Neutrophil (primary cell): ENCODE measurements around the gene DSCAM.

Source experiments
- H3K27ac ChIP-seq: fragments of 200-600 bp; sonication (generic); 2 replicates; pipeline ENCODE4 v1.5.1; 2016; ENCODE audit warnings: mild to moderate bottlenecking, moderate library complexity
- H3K27me3 ChIP-seq: fragments of 200-600 bp; sonication (generic); 2 replicates; pipeline ENCODE4 v1.6.0; 2016; ENCODE audit warnings: mild to moderate bottlenecking
- H3K36me3 ChIP-seq: fragments of 200-600 bp; sonication (generic); 2 replicates; pipeline ENCODE4 v1.5.1; 2017
- H3K4me1 ChIP-seq, 2 experiments: fragments of 200-600 bp in 1 of 2; sonication (generic) in 1 of 2; 1 replicate in 1 of 2; 2 replicates in 1 of 2; pipeline versions ENCODE4 v1.5.1 to v1.6.1; 2013 to 2016; ENCODE audit warnings: low read depth in 1 of 2, low read length in 1 of 2, mild to moderate bottlenecking in 1 of 2, moderate library complexity in 1 of 2; ENCODE audit not compliant: control insufficient read depth in 1 of 2, insufficient read depth in 1 of 2
- H3K4me3 ChIP-seq, 2 experiments: fragments of 200-600 bp in 1 of 2; sonication (generic) in 1 of 2; 1 replicate in 1 of 2; 2 replicates in 1 of 2; pipeline ENCODE4 v1.5.1; 2013 to 2016; ENCODE audit warnings: low read depth in 1 of 2, low read length in 1 of 2, mild to moderate bottlenecking in 1 of 2, moderate library complexity in 1 of 2
- H3K9me3 ChIP-seq: fragments of 200-600 bp; sonication (generic); 2 replicates; pipeline ENCODE4 v1.5.1; 2016
- TF ChIP-seq, protein P1 (sequence below): fragments of 200-600 bp; sonication (generic); IDR thresholded peaks from 2 replicates; pipeline ENCODE4 v1.5.1; 2016; ENCODE audit warnings: antibody characterized with exemption

DSCAM gene

DNA sequence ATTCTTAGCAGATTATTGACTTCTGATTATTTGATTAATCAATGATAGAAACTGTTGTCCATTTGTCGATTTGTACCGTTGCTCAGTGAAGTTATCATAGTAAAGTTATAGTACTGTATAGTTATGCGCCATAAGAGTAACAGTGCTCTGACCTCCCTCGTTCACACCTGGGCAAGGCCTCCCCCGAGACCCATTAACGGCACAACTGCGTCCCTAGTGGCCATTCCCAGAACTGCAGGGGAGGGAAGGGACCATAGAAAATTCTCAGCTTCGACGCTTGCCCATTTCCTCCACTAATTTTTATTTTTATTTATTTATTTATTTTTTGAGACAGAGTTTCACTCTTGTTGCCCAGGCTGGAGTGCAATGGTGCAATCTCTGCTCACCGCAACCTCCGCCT lies 334.4 kb downstream of the DSCAM start:
- H3K4me1 ChIP-seq = no peaks in the 10 kb centered on the region
- no peaks in the 10 kb centered on the region for H3K9me3 ChIP-seq
- TF ChIP-seq, protein P1, sequence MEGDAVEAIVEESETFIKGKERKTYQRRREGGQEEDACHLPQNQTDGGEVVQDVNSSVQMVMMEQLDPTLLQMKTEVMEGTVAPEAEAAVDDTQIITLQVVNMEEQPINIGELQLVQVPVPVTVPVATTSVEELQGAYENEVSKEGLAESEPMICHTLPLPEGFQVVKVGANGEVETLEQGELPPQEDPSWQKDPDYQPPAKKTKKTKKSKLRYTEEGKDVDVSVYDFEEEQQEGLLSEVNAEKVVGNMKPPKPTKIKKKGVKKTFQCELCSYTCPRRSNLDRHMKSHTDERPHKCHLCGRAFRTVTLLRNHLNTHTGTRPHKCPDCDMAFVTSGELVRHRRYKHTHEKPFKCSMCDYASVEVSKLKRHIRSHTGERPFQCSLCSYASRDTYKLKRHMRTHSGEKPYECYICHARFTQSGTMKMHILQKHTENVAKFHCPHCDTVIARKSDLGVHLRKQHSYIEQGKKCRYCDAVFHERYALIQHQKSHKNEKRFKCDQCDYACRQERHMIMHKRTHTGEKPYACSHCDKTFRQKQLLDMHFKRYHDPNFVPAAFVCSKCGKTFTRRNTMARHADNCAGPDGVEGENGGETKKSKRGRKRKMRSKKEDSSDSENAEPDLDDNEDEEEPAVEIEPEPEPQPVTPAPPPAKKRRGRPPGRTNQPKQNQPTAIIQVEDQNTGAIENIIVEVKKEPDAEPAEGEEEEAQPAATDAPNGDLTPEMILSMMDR = peak; percentile 38
- H3K4me3 ChIP-seq = no peak overlapping the region
- H3K36me3 ChIP-seq = no peaks in the 10 kb centered on the region
- no peaks in the 10 kb centered on the region for H3K27me3 ChIP-seq
- H3K27ac ChIP-seq = no peak overlapping the region

DNA sequence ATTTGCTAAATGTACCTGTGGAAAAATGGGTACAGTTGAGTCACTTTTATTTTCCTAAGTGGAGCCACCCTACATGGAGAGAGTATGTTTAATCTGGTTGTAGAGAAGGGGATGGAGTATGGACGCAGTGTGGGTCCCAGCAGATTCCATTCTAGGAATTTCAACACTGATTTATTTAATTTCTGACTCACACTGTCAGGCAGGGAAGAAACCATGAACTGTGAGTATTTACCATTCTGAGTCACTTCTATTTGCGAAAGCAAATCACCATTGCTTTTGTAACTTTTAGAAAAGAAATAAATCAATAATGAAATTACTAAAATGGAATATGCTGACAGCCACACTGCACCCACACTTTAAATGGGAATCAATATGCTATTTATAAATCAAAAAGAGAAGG lies 339.0 kb downstream of the DSCAM start:
- no peaks in the 10 kb centered on the region for H3K9me3 ChIP-seq
- H3K4me1 ChIP-seq = no peaks in the 10 kb centered on the region
- TF ChIP-seq, protein P1 = no peak
- H3K4me3 ChIP-seq = no peak overlapping the region
- no peaks in the 10 kb centered on the region for H3K27me3 ChIP-seq
- no peak overlapping the region for H3K27ac ChIP-seq
- H3K36me3 ChIP-seq = no peaks in the 10 kb centered on the region

DNA sequence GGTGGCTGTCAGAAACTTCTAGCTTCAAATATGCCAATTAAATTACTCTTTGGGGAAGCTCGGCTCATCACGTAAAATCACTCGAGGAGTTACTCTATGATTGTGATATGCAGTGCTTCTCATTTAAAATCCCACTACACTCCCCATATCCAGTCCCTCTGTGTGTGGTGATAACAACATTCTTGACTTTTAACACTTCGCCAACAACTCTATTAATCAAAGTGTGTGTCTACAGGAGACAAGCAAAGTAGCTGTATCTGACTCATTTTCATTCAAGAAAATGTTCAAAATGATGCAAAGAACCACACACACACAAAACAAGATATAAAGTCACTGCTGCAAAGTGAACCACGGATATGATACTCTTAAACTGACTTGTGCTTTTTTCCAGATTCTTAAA lies 341.3 kb downstream of the DSCAM start:
- H3K27ac ChIP-seq = no peak overlapping the region
- H3K9me3 ChIP-seq = no peaks in the 10 kb centered on the region
- no peaks in the 10 kb centered on the region for H3K27me3 ChIP-seq
- H3K4me3 ChIP-seq = no peak overlapping the region
- H3K4me1 ChIP-seq = no peaks in the 10 kb centered on the region
- no peaks in the 10 kb centered on the region for H3K36me3 ChIP-seq
- TF ChIP-seq, protein P1 = no peak

DNA sequence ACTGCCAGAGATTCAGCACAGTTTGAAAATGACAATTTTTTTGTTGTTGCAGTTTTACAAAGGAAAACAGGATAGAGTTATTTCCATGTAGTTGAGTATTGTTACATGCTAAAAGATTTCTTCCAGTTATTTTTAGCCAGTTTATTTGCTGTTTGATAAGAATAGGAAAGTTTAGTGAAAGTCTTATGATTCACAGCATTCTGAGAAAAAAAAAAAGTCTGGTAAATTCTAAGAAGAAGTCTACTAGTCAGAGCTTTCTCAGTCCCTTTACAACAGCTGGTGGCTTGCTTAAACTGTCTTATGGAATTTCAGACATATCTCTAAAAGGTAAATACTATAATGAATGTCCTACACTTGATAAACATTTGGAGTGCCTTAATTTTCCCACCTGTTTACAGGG lies 341.7 kb downstream of the DSCAM start:
- TF ChIP-seq, protein P1 = no peak
- H3K9me3 ChIP-seq = no peaks in the 10 kb centered on the region

GRCh38 chr21:40504825-40505224 lies 342.1 kb downstream of the DSCAM start:
- Histone ChIP-seq H3K4me1 (no peaks in the 10 kb centered on the region), H3K36me3 (no peaks in the 10 kb centered on the region), H3K27ac (no peak overlapping the region), H3K9me3 (no peaks in the 10 kb centered on the region), H3K27me3 (no peaks in the 10 kb centered on the region), H3K4me3 (no peak overlapping the region)
- TF ChIP-seq, protein P1 = no peak

More for the DNA sequence above, 341.7 kb downstream of the DSCAM start:
- Histone ChIP-seq H3K4me3 (no peak overlapping the region), H3K27me3 (no peaks in the 10 kb centered on the region), H3K27ac (no peak overlapping the region), H3K36me3 (no peaks in the 10 kb centered on the region), H3K4me1 (no peaks in the 10 kb centered on the region)

GRCh38 chr21:40496116-40496515 lies 350.8 kb downstream of the DSCAM start:
- no peaks in the 10 kb centered on the region for H3K27me3 ChIP-seq
- no peaks in the 10 kb centered on the region for H3K4me1 ChIP-seq
- TF ChIP-seq, protein P1 = no peak

More at GRCh38 chr21:40496116-40496515, 350.8 kb downstream of the DSCAM start:
- Histone ChIP-seq H3K27ac (no peak overlapping the region), H3K9me3 (no peaks in the 10 kb centered on the region), H3K4me3 (no peak overlapping the region), H3K36me3 (no peaks in the 10 kb centered on the region)
